COLO829 (cell line): Measurements from ENCODE around the gene GDPD3.

Source experiments
- DNase-seq: peaks from one replicate; pipeline ENCODE4 v3.0.0; 2012; ENCODE audit warnings: low spot score

Gene GDPD3

GRCh38 chr16:30095166-30096078 lies 17.9 kb downstream of the GDPD3 start:
- no peak for DNase-seq

DNA sequence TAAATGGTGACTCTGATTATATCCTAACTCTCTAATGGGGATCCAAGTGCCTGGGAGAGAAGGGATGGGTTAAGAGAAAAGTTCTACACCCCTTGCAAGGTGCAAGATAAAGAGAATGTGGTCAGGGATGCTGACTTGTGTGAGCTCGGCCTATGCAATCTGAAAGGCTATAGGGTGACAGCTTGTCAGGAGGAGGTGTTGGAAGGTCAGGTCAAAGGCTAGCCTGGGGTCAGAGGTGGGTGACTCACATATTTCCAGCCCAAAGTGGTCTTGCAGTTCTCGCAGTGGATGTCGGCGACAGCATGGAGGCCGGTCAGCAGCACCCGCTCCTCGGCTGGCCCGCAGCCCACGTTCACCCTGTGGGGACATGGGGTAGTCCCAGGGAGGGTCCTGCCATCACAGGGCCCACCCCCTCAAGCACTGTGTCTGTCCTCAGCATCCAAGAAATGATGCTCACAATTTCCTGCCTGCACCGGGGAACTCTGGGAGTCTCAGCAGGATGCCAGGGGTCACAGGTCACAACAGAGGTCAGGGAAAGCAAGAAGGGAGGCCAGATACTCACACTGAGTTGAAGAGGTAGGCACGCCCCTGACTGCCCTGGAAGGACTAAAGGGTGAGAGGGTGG lies 18.7 kb downstream of the GDPD3 start:
- DNase-seq: no peak

- DNase-seq: peak; percentile 89
Measured at GRCh38 chr16:30092373-30093010, 20.8 kb downstream of the GDPD3 start.

- peak; percentile 87 for DNase-seq
Measured at GRCh38 chr16:30091474-30092372, 21.6 kb downstream of the GDPD3 start, which contains the start of gene TBX6. TBX6 (minus strand) TSS chr16:30091924; CDS start chr16:30091193, 731 bp downstream.

- DNase-seq: no peak
Measured at GRCh38 chr16:30090610-30091331, 22.6 kb downstream of the GDPD3 start.

DNA sequence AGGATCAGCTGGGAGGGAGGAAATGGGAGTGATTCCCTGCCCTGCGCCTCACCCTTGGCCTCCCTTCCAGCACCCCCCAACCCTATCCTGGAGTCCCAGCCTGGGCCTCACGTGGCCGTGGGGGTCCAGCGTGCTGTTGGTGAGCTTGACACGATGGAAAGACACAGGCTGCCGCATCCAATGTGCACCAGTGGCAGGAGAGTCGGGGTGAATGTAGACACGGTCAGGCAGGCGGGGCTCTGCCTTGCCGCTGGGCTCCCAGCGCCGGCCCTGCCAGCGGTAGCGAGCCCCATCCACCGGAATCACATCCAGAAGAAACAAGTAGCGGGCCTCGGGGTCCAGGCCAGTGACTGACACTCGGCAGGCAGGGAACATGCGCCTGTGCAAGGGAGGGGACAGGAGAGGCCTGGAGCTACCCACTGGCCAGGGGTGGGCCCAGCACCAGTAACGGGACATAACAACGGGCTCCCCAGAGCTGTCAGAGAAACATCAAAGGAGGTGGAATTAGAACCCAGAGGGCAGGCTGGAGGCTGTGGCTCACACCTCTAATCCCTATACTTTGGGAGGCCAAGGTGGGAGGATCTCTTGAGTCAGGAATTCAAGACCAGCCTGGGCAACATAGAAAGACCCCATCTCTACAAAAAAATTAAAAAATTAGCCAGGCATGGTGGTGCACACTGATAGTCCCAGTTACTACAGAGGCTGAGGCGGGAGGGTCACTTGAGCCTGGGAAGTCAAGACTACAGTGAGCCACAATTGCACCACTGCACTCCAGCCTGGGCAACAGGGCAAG lies 24.3 kb downstream of the GDPD3 start:
- no peak for DNase-seq

DNA sequence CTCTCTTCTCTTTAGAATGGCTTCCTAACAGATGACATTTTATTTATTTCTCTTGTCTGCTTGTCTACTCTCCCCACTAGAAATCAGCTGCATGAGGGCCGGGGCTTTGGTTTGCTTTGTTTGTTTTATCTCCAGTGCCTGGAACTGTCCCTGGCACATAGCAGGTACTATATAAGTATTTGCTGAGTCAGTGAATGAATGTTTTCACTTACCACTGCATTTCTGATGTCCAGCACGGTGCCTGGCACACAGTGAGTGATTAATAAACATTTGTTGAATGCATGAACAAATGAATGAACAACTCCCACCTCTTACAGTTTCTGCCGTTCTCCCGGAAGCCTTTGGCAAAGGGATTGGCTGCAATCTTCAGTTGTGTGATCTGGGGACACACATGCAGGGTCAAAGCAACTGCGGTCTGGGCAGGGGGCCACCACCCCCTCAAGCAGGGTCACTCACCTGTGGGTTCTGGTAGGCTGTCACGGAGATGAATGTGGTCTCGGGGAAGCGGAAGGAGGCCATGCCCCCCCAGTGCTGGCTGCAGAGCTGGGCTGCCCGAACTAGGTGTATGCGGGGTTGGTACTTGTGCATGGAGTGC lies 25.0 kb downstream of the GDPD3 start:
- no peak for DNase-seq

GRCh38 chr16:30087181-30087898 lies 26.0 kb downstream of the GDPD3 start:
- no peak for DNase-seq

DNA sequence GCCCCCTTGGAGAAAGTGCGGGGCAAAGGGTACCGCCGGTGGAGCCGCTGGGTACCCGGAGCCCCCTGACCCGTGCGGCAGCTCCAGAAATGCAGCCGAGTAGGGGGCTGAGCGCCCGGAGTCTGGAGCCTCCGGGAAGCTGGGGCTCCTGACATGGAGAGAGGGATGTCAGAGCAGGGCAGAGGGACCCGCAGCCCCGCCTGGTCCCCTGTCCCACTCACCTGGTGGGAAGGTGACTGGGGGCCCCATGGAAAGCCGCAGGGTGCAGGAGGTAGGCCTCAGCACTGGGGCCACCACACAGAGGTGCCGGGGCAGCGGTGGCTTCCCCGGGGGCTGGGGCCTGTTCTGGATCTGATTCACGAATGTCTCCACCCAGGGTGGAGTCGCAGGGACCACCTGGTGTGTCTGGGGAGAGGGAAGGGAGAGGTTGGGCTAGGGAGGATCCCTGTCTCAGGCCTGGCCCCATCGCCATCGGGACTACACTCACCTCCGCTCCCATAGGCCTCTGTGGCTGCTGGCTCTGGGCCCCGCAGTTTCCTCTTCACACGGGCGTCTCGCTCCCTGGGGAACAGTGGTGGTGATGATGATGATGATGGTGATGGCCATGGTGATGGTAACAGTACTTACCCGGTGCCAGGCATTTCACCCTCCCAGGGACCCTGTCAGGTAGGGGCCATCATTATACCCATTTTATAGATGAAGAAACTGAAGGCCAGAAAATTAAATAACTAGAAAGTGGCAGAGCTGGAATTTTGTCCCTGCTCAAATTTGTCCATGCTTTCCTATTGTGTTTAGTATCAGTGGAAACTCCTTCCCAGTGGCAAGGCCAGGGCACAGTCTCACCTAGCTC lies 26.8 kb downstream of the GDPD3 start:
- no peak for DNase-seq

- no peak for DNase-seq
Measured at GRCh38 chr16:30085820-30086219, 27.5 kb downstream of the GDPD3 start.

DNA sequence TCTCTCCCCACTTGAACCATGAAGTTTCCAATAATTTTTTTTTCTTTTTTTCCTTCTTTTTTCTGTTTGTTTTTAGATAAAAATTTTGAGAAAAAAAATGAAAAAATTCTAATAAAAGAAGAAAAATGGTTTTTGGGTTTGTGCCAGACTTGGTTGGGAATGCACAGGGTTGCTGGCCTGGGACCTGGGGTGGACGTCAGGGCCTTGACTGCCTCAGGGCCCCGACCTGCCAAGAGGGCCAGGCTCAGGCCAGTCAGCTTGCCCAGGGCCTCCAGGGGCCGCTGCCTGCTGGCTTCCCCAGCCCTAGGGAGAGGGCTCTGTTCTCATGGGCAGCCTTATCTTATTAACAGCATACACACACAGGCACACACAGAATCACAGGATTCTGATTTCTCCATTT lies 28.1 kb downstream of the GDPD3 start:
- no peak for DNase-seq

DNA sequence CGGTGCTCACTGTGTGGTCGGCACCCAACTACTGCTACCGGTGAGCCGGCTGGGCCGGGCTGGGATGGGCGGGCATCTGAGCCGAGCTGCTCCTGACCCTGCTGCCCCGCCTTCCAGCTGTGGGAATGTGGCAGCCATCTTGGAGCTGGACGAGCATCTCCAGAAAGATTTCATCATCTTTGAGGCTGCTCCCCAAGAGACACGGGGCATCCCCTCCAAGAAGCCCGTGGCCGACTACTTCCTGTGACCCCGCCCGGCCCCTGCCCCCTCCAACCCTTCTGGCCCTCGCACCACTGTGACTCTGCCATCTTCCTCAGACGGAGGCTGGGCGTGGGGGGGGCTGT lies 28.5 kb downstream of the GDPD3 start:
- no peak for DNase-seq

- no peak for DNase-seq
Measured at GRCh38 chr16:30084096-30084815, 29.1 kb downstream of the GDPD3 start.

DNA sequence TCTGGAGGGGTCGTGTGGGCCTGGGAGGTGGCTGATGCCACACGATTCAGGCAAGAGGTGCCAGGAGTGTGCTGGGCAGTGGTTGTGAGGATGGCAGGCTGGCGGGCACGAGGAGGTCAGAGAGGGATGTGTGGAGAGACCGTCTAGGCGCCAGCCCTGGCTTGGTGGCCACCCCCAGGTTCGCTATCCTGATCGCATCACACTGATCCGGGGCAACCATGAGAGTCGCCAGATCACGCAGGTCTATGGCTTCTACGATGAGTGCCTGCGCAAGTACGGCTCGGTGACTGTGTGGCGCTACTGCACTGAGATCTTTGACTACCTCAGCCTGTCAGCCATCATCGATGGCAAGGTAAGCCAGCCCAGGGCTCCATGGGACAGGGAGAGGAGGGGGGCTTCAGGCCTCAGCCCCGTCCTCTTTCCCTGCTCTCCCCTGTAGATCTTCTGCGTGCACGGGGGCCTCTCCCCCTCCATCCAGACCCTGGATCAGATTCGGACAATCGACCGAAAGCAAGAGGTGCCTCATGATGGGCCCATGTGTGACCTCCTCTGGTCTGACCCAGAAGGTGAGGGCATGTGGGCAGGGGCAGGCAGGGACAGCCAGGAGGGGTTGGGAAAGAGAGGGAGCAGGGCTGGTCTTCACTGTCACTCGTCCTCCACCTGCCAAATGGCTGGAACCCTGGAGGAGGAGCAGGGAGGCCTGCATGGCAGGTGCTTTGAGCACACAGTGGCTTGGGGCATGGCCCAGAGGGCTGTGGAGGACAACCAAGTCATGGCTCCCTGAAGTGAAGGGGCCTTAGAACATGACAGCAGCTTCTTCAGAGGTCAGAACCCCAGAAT lies 29.9 kb downstream of the GDPD3 start:
- DNase-seq: no peak

- DNase-seq: no peak
Measured at GRCh38 chr16:30082545-30083090, 30.7 kb downstream of the GDPD3 start.

DNA sequence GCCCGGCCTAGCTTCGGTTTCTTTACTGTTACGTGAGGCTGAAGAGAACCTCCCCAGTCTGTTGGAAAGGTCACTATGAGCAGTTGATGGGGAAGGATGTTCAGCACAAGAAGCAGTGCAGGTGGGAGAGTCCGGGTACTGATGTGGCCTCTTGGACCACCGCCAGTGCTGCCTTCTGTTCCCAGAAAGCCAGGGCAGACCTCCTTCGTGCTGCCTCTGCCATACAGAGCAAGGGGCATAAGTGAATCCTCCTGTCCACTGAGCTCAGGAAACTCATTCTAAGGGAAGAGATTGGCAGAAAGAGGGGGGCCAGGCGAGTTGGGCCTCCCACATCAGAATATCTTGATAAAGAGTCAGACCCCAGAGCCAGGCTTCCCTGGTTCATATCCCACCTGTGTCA lies 33.9 kb downstream of the GDPD3 start:
- DNase-seq: no peak

DNA sequence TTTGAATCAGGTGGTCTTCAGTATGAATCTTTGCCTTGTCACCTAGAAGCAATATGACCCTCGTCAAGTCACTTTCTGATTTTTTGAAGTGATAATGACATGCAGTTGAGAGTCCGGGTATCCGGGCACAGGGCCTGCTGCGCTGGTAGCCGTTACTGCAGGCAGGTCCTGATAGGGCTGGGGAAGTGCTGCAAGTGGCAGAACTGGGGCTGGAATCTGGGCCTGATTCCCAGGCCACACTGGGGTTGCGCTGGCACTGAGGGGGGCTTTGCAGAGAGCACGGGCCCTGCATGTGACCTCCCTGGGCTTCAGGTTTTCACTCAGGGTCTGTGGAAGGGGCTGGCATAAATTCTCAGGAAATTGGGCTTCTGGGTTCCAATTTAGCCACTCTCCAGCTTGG lies 34.6 kb downstream of the GDPD3 start:
- no peak for DNase-seq
